Measurements from ENCODE around the gene C8A. TPM values are rescaled to one million over a fixed set of nuclear protein-coding genes. Genes with fewer than 3 reads are reported as not detected.

Gene C8A
- polyA plus RNA-seq, 3 donors, result not detected

GRCh38 chr1:56890229-56890628 is 35.6 kb downstream of the C8A start:
- H3K27ac ChIP-seq (ENCODE audit: low read depth in 1 of 2, low read length in 2 of 2), result no peak overlapping the region
- Mint-ChIP-seq H3K27ac (no peak overlapping the region), H3K27me3 (ENCODE audit: low read depth in 3 of 3) (peaks cover 0 to 3% (median 0%) of the 10 kb centered on the region in 3 donors), H3K4me1 (no peaks in the 10 kb centered on the region), H3K4me3 (no peak overlapping the region), H3K36me3 (no peaks in the 10 kb centered on the region), H3K9me3 (peaks cover 0 to 2% (median 0%) of the 10 kb centered on the region in 7 donors)
- no peak overlapping the region for H2AFZ ChIP-seq (ENCODE audit: insufficient read depth, low read depth, low read length, poor library complexity, severe bottlenecking)
- H3K4me1 ChIP-seq (ENCODE audit: control insufficient read depth in 1 of 2, insufficient read depth in 2 of 2, low read length in 2 of 2), result no peaks in the 10 kb centered on the region
- no peak overlapping the region for H3K4me2 ChIP-seq (replicated peaks; ENCODE audit: extremely low read depth, low read length, poor library complexity, severe bottlenecking)
- no peaks in the 10 kb centered on the region for H3K9me3 ChIP-seq (replicated peaks in 1 of 2; ENCODE audit: control insufficient read depth in 1 of 2, insufficient read depth in 1 of 2, low read length in 2 of 2)
- no peaks in the 10 kb centered on the region for H3K27me3 ChIP-seq (ENCODE audit: control insufficient read depth in 2 of 2, insufficient read depth in 2 of 2, low read length in 2 of 2)
- no peaks in the 10 kb centered on the region for H3K36me3 ChIP-seq (replicated peaks in 1 of 2; ENCODE audit: control insufficient read depth in 1 of 2, insufficient read depth in 2 of 2, low read length in 2 of 2)
- H4K20me1 ChIP-seq (ENCODE audit: insufficient read depth, low read length), result no peaks in the 10 kb centered on the region
- H3K9ac ChIP-seq (ENCODE audit: insufficient read depth, low read length, poor library complexity, severe bottlenecking), result no peak overlapping the region
- H3K79me2 ChIP-seq (ENCODE audit: insufficient read depth, low read length), result no peaks in the 10 kb centered on the region
- no peak for TF ChIP-seq CTCF (IDR thresholded peaks at IDR 0.05)
- no peak for DNase-seq
- 100% methylated on average over 2 of the region's 3 CpGs for WGBS (ENCODE audit: insufficient coverage)
- intact Hi-C loops (cut with micrococcal nuclease), result no loop called here
- no peak overlapping the region for H3K4me3 ChIP-seq (replicated peaks in 1 of 3; ENCODE audit: low read depth in 2 of 3, low read length in 3 of 3)

- no peak overlapping the region for H3K4me3 Mint-ChIP-seq
- Histone ChIP-seq H3K9ac (ENCODE audit: insufficient read depth, low read length, poor library complexity, severe bottlenecking) (no peak overlapping the region), H4K20me1 (ENCODE audit: insufficient read depth, low read length) (no peaks in the 10 kb centered on the region), H3K79me2 (ENCODE audit: insufficient read depth, low read length) (no peaks in the 10 kb centered on the region), H3K27me3 (ENCODE audit: control insufficient read depth in 2 of 2, insufficient read depth in 2 of 2, low read length in 2 of 2) (peaks cover 0 to 2% of the 10 kb centered on the region in 2 donors), H3K4me1 (ENCODE audit: control insufficient read depth in 1 of 2, insufficient read depth in 2 of 2, low read length in 2 of 2) (no peaks in the 10 kb centered on the region), H3K36me3 (replicated peaks in 1 of 2; ENCODE audit: control insufficient read depth in 1 of 2, insufficient read depth in 2 of 2, low read length in 2 of 2) (no peaks in the 10 kb centered on the region), H3K4me3 (replicated peaks in 1 of 3; ENCODE audit: low read depth in 2 of 3, low read length in 3 of 3) (no peak overlapping the region), H2AFZ (ENCODE audit: insufficient read depth, low read depth, low read length, poor library complexity, severe bottlenecking) (no peak overlapping the region), H3K9me3 (replicated peaks in 1 of 2; ENCODE audit: control insufficient read depth in 1 of 2, insufficient read depth in 1 of 2, low read length in 2 of 2) (no peaks in the 10 kb centered on the region), H3K4me2 (replicated peaks; ENCODE audit: extremely low read depth, low read length, poor library complexity, severe bottlenecking) (no peak overlapping the region), H3K27ac (ENCODE audit: low read depth in 1 of 2, low read length in 2 of 2) (no peak overlapping the region)
- peaks cover 0 to 2% (median 0%) of the 10 kb centered on the region in 7 donors for H3K9me3 Mint-ChIP-seq
- no peak overlapping the region for H3K27ac Mint-ChIP-seq
- intact Hi-C loops (cut with micrococcal nuclease), result no loop called here
- no peaks in the 10 kb centered on the region for H3K4me1 Mint-ChIP-seq
- H3K27me3 Mint-ChIP-seq (ENCODE audit: low read depth in 3 of 3), result peaks cover 0 to 2% (median 0%) of the 10 kb centered on the region in 3 donors
- DNase-seq, result no peak
- no peaks in the 10 kb centered on the region for H3K36me3 Mint-ChIP-seq
- TF ChIP-seq CTCF (IDR thresholded peaks at IDR 0.05), result no peak
These were observed 39.4 kb downstream of the C8A start for GRCh38 chr1:56894014-56894413.
